ENCODE results near the gene SPAG7. TPM values are rescaled to one million over a fixed set of nuclear protein-coding genes. Genes with fewer than 3 reads are reported as not detected.

Gene SPAG7
- total and polyA plus RNA-seq, 4 donors: 63.8 to 101 (median 75.8) TPM

GRCh38 chr17:4980644-4981216, 13.1 kb upstream of the SPAG7 start:
- DNase-seq (peak; percentile 46 to 86 (median 82)), ATAC-seq (ENCODE audit: insufficient read depth, low FRiP score) (no peak)
- Histone ChIP-seq H3K9me3 (ENCODE audit: control insufficient read depth in 4 of 4, insufficient read depth in 3 of 4, low read length in 3 of 4) (no peaks in the 10 kb centered on the region), H3K9ac (ENCODE audit: insufficient read depth in 1 of 2, low read length in 2 of 2) (no peak overlapping the region), H3K4me1 (ENCODE audit: control insufficient read depth in 5 of 5, insufficient read depth in 5 of 5, low read length in 5 of 5) (peaks cover 0 to 6% (median 3%) of the 10 kb centered on the region in 5 donors), H3K27ac (ENCODE audit: low read depth in 1 of 2, low read length in 1 of 2) (no peak overlapping the region), H3K27me3 (ENCODE audit: control insufficient read depth in 3 of 3, insufficient read depth in 3 of 3, low read length in 2 of 3) (no peaks in the 10 kb centered on the region), H3K4me3 (no peak overlapping the region), H3K36me3 (ENCODE audit: control insufficient read depth in 4 of 4, insufficient read depth in 4 of 4, low read length in 4 of 4) (peaks cover 14 to 36% (median 27%) of the 10 kb centered on the region in 4 donors)
- TF ChIP-seq, protein P1, sequence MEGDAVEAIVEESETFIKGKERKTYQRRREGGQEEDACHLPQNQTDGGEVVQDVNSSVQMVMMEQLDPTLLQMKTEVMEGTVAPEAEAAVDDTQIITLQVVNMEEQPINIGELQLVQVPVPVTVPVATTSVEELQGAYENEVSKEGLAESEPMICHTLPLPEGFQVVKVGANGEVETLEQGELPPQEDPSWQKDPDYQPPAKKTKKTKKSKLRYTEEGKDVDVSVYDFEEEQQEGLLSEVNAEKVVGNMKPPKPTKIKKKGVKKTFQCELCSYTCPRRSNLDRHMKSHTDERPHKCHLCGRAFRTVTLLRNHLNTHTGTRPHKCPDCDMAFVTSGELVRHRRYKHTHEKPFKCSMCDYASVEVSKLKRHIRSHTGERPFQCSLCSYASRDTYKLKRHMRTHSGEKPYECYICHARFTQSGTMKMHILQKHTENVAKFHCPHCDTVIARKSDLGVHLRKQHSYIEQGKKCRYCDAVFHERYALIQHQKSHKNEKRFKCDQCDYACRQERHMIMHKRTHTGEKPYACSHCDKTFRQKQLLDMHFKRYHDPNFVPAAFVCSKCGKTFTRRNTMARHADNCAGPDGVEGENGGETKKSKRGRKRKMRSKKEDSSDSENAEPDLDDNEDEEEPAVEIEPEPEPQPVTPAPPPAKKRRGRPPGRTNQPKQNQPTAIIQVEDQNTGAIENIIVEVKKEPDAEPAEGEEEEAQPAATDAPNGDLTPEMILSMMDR (IDR thresholded peaks at IDR 0.05; ENCODE audit: control extremely low read depth, extremely low read depth): peak; percentile 29
- 40% methylated on average over 6 of the region's 6 CpGs for WGBS, 2 donors

DNA sequence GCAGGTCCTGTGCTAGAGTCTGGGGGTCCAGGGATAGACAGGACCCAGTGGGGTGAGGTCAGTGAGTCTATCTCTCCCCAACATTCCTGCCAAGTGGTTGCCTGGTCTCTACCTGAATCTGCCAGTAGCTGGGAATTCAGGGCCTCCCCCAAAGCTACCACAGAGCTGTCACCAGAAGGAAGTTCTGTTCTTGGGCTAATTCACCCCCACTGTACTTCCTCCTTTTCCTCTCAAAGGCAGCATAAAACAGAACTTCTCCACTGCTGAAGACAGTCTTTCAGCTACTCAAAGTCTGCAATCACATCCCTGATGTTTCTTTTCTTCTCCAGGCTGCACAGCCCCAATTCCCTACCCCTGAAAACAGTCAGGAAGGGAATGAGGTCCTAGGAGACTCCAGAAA, 11.1 kb upstream of the SPAG7 start:
- TF ChIP-seq, protein P1 (IDR thresholded peaks at IDR 0.05; ENCODE audit: control extremely low read depth, extremely low read depth): no peak
- peaks cover 2 to 6% (median 4%) of the 10 kb centered on the region in 5 donors for H3K4me1 ChIP-seq (ENCODE audit: control insufficient read depth in 5 of 5, insufficient read depth in 5 of 5, low read length in 5 of 5)
- H3K4me3 ChIP-seq: no peak overlapping the region
- H3K27me3 ChIP-seq (ENCODE audit: control insufficient read depth in 3 of 3, insufficient read depth in 3 of 3, low read length in 2 of 3): no peaks in the 10 kb centered on the region
- no peaks in the 10 kb centered on the region for H3K9me3 ChIP-seq (ENCODE audit: control insufficient read depth in 4 of 4, insufficient read depth in 3 of 4, low read length in 3 of 4)
- DNase-seq (no peak), ATAC-seq (ENCODE audit: insufficient read depth, low FRiP score) (no peak)
- H3K9ac ChIP-seq (ENCODE audit: insufficient read depth in 1 of 2, low read length in 2 of 2): no peak overlapping the region
- no peak overlapping the region for H3K27ac ChIP-seq (ENCODE audit: low read depth in 1 of 2, low read length in 1 of 2)
- H3K36me3 ChIP-seq (ENCODE audit: control insufficient read depth in 4 of 4, insufficient read depth in 4 of 4, low read length in 4 of 4): peaks cover 14 to 45% (median 29%) of the 10 kb centered on the region in 4 donors

DNA sequence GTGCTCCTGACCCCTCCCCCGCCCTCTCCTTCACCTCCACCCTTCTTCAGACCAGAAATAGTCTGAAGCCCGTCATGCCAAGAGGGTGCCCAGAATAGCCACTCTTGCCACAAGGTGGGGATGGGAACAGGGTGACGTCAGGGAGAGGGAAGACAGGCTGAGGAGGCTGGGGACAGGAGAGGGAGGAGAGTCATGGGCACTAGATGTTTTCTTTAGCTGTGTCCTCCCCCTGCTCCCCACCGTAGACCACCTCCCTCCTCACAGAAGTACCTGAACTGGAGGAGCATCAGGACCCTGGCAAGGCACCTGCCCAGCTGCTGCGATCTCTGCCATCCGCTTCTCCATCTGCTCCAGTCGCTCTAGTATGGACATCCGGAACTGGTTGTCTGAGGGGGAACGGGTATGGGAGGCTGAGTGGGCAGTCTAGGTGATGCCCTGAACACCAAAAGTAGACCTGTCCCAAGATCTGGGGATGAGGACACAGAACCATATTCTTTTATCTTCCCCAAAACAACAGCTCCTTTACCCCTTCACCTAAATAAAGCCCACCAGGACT, 6.6 kb upstream of the SPAG7 start:
- DNase-seq (no peak), ATAC-seq (ENCODE audit: insufficient read depth, low FRiP score) (no peak)
- no peak overlapping the region for H3K9ac ChIP-seq (ENCODE audit: insufficient read depth in 1 of 2, low read length in 2 of 2)
- H3K4me3 ChIP-seq: no peak overlapping the region
- H3K36me3 ChIP-seq (ENCODE audit: control insufficient read depth in 4 of 4, insufficient read depth in 4 of 4, low read length in 4 of 4): peaks cover 13 to 62% (median 31%) of the 10 kb centered on the region in 4 donors
- no peaks in the 10 kb centered on the region for H3K9me3 ChIP-seq (ENCODE audit: control insufficient read depth in 4 of 4, insufficient read depth in 3 of 4, low read length in 3 of 4)
- peaks cover 0 to 9% (median 4%) of the 10 kb centered on the region in 5 donors for H3K4me1 ChIP-seq (ENCODE audit: control insufficient read depth in 5 of 5, insufficient read depth in 5 of 5, low read length in 5 of 5)
- H3K27me3 ChIP-seq (ENCODE audit: control insufficient read depth in 3 of 3, insufficient read depth in 3 of 3, low read length in 2 of 3): no peaks in the 10 kb centered on the region
- H3K27ac ChIP-seq (ENCODE audit: low read depth in 1 of 2, low read length in 1 of 2): peak overlapping the region in 1 of 2 donors; percentile 69
- TF ChIP-seq, protein P1 (IDR thresholded peaks at IDR 0.05; ENCODE audit: control extremely low read depth, extremely low read depth): no peak
- 84 to 85% methylated on average over 9 of the region's 9 CpGs for WGBS, 2 donors

Measured in lung (tissue), 12 donors.